Heart right ventricle (tissue), 16 donors: ENCODE results near the gene FGD3. TPM values are rescaled to one million over a fixed set of nuclear protein-coding genes. Genes with fewer than 3 reads are reported as not detected.

Source experiments
- ATAC-seq, 8 donors: fragments of 200-7000 bp; cut with Tn5 transposase; one replicate each; pipeline ENCODE4 v1.9.1; 2020; ENCODE audit warnings: mild to moderate bottlenecking in 8 of 8, moderate library complexity in 8 of 8, moderate number of reproducible peaks in 1 of 8
- DNase-seq, 2 donors: peaks; one replicate each; pipeline ENCODE4 v3.0.0-alpha.2; 2020
- H3K27ac ChIP-seq, 10 donors: fragments of 200-600 bp; sonication (generic) in 2 of 10; one replicate each; pipeline versions ENCODE4 v1.5.0 to v1.8.0; 2020 to 2022; ENCODE audit warnings: mild to moderate bottlenecking in 3 of 10
- H3K27me3 ChIP-seq, 7 donors: fragments of 200-600 bp; one replicate each; pipeline ENCODE4 v1.8.0; 2021 to 2022; ENCODE audit warnings: mild to moderate bottlenecking in 2 of 7
- H3K36me3 ChIP-seq, 9 donors: fragments of 200-600 bp; sonication (generic) in 1 of 9; one replicate each; pipeline versions ENCODE4 v1.5.0 to v1.8.0; 2020 to 2022; ENCODE audit warnings: mild to moderate bottlenecking in 2 of 9
- H3K4me1 ChIP-seq, 9 donors: fragments of 200-600 bp; sonication (generic) in 1 of 9; one replicate each; pipeline versions ENCODE4 v1.5.0 to v1.8.0; 2020 to 2022; ENCODE audit warnings: mild to moderate bottlenecking in 4 of 9
- H3K4me3 ChIP-seq, 10 donors: fragments of 200-600 bp; sonication (generic) in 2 of 10; one replicate each; pipeline versions ENCODE4 v1.5.0 to v1.8.0; 2020 to 2022; ENCODE audit warnings: mild to moderate bottlenecking in 7 of 10, moderate library complexity in 2 of 10
- H3K9me3 ChIP-seq, 11 donors: fragments of 200-600 bp in 10 of 11; sonication (generic) in 2 of 11; one replicate each; pipeline versions ENCODE4 v1.5.0 to v1.8.0; 2013 to 2022; ENCODE audit warnings: mild to moderate bottlenecking in 2 of 11, control low read depth in 1 of 11, moderate library complexity in 1 of 11
- CTCF ChIP-seq, 9 donors: fragments of 200-600 bp; sonication (generic) in 2 of 9; IDR thresholded peaks; one replicate each; pipeline versions ENCODE4 v1.5.0 to v1.8.0; 2021 to 2022; ENCODE audit warnings: antibody characterized with exemption in 9 of 9, mild to moderate bottlenecking in 5 of 9, moderate library complexity in 1 of 9
- WGBS, 2 donors: extraction: QIAGEN DNeasy Blood & Tissue Kit; methylation state at CpG; one replicate each; pipeline ENCODE4 v1.1.7; 2013; ENCODE audit warnings: inconsistent platforms in 1 of 2; 5-methylcytosine and 5-hydroxymethylcytosine counted together
- intact Hi-C, 10 donors: fragments of 100-400 bp; cut with DNase I; formaldehyde crosslinking; loops; one replicate each; pipeline versions ENCODE4 v1.11.1 to v1.14.2; 2022
- polyA plus RNA-seq, 2 donors: library from polyadenylated mRNA; stranded (reverse); fragments of 200-250 nt; gene quantifications; one replicate each; pipeline ENCODE4 v1.2.3, GENCODE V29; 2013
- total RNA-seq, 10 donors: library from RNA; stranded (reverse); fragmentation: NEBNext Ultra II Directional in 3 of 10; extraction: Animal tissue kit (Norgen Biotek cat#: 25700) in 3 of 10; gene quantifications; one replicate each; pipeline versions ENCODE4 v1.2.1 to v1.2.4, GENCODE V29; 2021 to 2023
- donor health status: Arrhythmogenic right ventricular cardiomyopathy.
- donor health status: ischemic (EF 13 %, LVEDD 7.1; RV severe dilation, severe dysfunction).
- donor health status: healthy with polysubstance abuse.
- donor health status: DM: no; HTN: yes; CAD: no.
- donor health status: DM: no; HTN: no; CAD: no.
- donor health status: ischemic (EF 25% LVEDD 6.9; RV normal size, moderate dysfunction).
- donor health status: ischemic (EF 25% LVEDD 5.7; RV mildly dilated, moderate dysfunction).
- donor health status: healthy.
- donor health status: DM: yes; HTN: yes; CAD: no.
- donor health status: Ischemic cardiomyopathy.
- donor health status: ischemic (EF 35%, LVEDD 5.7; RV mildly dilated, moderate dysfunction).
- donor health status: nonischemic (EF 11% LVEDD 7.7; RV severe dilation, severe dysfunction).
- donor health status: DM: yes; HTN: yes; CAD: no.
- donor health status: PGD.
- donor health status: ischemic (EF 29% LVEDD 5.4; RV normal size, mild dysfunction).
- donor health status: nonischemic (EF 23%, LVEDD 6.1; RV moderate dilation, normal function).

FGD3 gene
- total and polyA plus RNA-seq, 12 donors, result 0.40 to 8.5 (median 2.2) TPM

GRCh38 chr9:93020771-93021670 is 73.7 kb downstream of the FGD3 start:
- 77 to 78% methylated on average over 27 of the region's 27 CpGs for WGBS, 2 donors
- H3K27me3 ChIP-seq, result no peaks in the 10 kb centered on the region
- no peak overlapping the region for H3K27ac ChIP-seq
- peaks cover 0 to 16% (median 0%) of the 10 kb centered on the region in 9 donors for H3K4me1 ChIP-seq
- DNase-seq (no peak), ATAC-seq (peak in 1 of 8 donors; percentile 51)
- peaks cover 0 to 90% (median 0%) of the 10 kb centered on the region in 9 donors for H3K36me3 ChIP-seq
- TF ChIP-seq CTCF (IDR thresholded peaks at IDR 0.05), result peak in 2 of 9 donors; percentile 13 to 23
- H3K4me3 ChIP-seq, result no peak overlapping the region
- intact Hi-C loops, result no loop called here
- H3K9me3 ChIP-seq, result no peaks in the 10 kb centered on the region

GRCh38 chr9:93022066-93022465 is 74.7 kb downstream of the FGD3 start:
- no peak for TF ChIP-seq CTCF (IDR thresholded peaks at IDR 0.05)
- DNase-seq (no peak), ATAC-seq (peak in 1 of 8 donors; percentile 23)
- H3K4me3 ChIP-seq, result no peak overlapping the region
- H3K9me3 ChIP-seq, result no peaks in the 10 kb centered on the region
- 91 to 96% methylated on average over 9 of the region's 9 CpGs for WGBS, 2 donors
- no peaks in the 10 kb centered on the region for H3K27me3 ChIP-seq
- no peak overlapping the region for H3K27ac ChIP-seq
- peaks cover 0 to 22% (median 0%) of the 10 kb centered on the region in 9 donors for H3K4me1 ChIP-seq
- intact Hi-C loops, result no loop called here
- peaks cover 0 to 87% (median 0%) of the 10 kb centered on the region in 9 donors for H3K36me3 ChIP-seq

GRCh38 chr9:93022721-93023520 is 75.6 kb downstream of the FGD3 start:
- ATAC-seq (no peak), DNase-seq (no peak)
- peaks cover 0 to 78% (median 0%) of the 10 kb centered on the region in 9 donors for H3K36me3 ChIP-seq
- H3K9me3 ChIP-seq, result no peaks in the 10 kb centered on the region
- TF ChIP-seq CTCF (IDR thresholded peaks at IDR 0.05), result no peak
- H3K4me1 ChIP-seq, result peaks cover 0 to 30% (median 0%) of the 10 kb centered on the region in 9 donors
- no peak overlapping the region for H3K4me3 ChIP-seq
- no peak overlapping the region for H3K27ac ChIP-seq
- intact Hi-C loops, result no loop called here
- whole genome bisulfite sequencing, 2 donors, result 94% methylated on average over 23 of the region's 23 CpGs
- no peaks in the 10 kb centered on the region for H3K27me3 ChIP-seq

- ATAC-seq, result no peak
- Histone ChIP-seq H3K4me1 (peaks cover 0 to 34% (median 0%) of the 10 kb centered on the region in 9 donors), H3K4me3 (no peak overlapping the region), H3K27ac (no peak overlapping the region), H3K36me3 (peaks cover 0 to 73% (median 0%) of the 10 kb centered on the region in 9 donors), H3K27me3 (no peaks in the 10 kb centered on the region), H3K9me3 (no peaks in the 10 kb centered on the region)
- intact Hi-C loops, result no loop called here
- WGBS, 2 donors, result 78 to 83% methylated on average over 4 of the region's 4 CpGs
- no peak for DNase-seq
- TF ChIP-seq CTCF (IDR thresholded peaks at IDR 0.05), result no peak
These were observed 76.1 kb downstream of the FGD3 start for GRCh38 chr9:93023521-93023815.
